Measurements from ENCODE around the gene SCFD2.

- TF ChIP-seq, protein P1, sequence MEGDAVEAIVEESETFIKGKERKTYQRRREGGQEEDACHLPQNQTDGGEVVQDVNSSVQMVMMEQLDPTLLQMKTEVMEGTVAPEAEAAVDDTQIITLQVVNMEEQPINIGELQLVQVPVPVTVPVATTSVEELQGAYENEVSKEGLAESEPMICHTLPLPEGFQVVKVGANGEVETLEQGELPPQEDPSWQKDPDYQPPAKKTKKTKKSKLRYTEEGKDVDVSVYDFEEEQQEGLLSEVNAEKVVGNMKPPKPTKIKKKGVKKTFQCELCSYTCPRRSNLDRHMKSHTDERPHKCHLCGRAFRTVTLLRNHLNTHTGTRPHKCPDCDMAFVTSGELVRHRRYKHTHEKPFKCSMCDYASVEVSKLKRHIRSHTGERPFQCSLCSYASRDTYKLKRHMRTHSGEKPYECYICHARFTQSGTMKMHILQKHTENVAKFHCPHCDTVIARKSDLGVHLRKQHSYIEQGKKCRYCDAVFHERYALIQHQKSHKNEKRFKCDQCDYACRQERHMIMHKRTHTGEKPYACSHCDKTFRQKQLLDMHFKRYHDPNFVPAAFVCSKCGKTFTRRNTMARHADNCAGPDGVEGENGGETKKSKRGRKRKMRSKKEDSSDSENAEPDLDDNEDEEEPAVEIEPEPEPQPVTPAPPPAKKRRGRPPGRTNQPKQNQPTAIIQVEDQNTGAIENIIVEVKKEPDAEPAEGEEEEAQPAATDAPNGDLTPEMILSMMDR (IDR thresholded peaks at IDR 0.05 in 4 of 5, conservative IDR thresholded peaks at IDR 0.05 in 1 of 5) = no peak
- TF ChIP-seq POLR2A (IDR thresholded peaks at IDR 0.05) = no peak
These were observed 197.6 kb downstream of the SCFD2 start for GRCh38 chr4:53168228-53168627.
